NCI-H460 (cell line): ENCODE measurements around the gene TLL1. TPM values are rescaled to one million over a fixed set of nuclear protein-coding genes. Genes with fewer than 3 reads are reported as not detected.

Source experiments
- DNase-seq: peaks from one replicate; pipeline ENCODE4 v3.0.0-alpha.2; 2016; ENCODE audit warnings: low read depth; ENCODE audit errors: extremely low read depth
- polyA plus RNA-seq: library from polyadenylated mRNA; depleted of rRNA; stranded (reverse); fragments of >200 nt; gene quantifications from 2 replicates; pipeline ENCODE4 v1.2.3, GENCODE V29; 2014; cell fraction: nucleus; rRNA removed
- total RNA-seq: library from RNA; depleted of rRNA; stranded (reverse); fragments of >200 nt; shearing (Covaris generic); gene quantifications from 2 replicates; pipeline ENCODE4 v1.2.3, GENCODE V29; 2014; rRNA removed

TLL1 gene
- total RNA-seq = 0.17 and 0.20 TPM in 2 replicates
- polyA plus RNA-seq = 0.40 and 0.64 TPM in 2 replicates

GRCh38 chr4:165872461-165873297 is at the start of gene TLL1:
TSS of gene TLL1 (plus strand) at chr4:165873237. CDS start at chr4:165873905, 668 bp downstream.
- DNase-seq = no peak

GRCh38 chr4:165826166-165826565 is 46.9 kb upstream of the TLL1 start:
- no peak for DNase-seq

GRCh38 chr4:165827018-165827417 is 46.0 kb upstream of the TLL1 start:
- DNase-seq = no peak

- no peak for DNase-seq
Observed at GRCh38 chr4:165828928-165829327, 44.1 kb upstream of the TLL1 start.

GRCh38 chr4:165834116-165834515 is 38.9 kb upstream of the TLL1 start:
- no peak for DNase-seq

GRCh38 chr4:165838575-165838974 is 34.5 kb upstream of the TLL1 start:
- DNase-seq = no peak

GRCh38 chr4:165839615-165840333 is 33.3 kb upstream of the TLL1 start:
- no peak for DNase-seq

- no peak for DNase-seq
Observed at GRCh38 chr4:165842684-165843083, 30.4 kb upstream of the TLL1 start.

- no peak for DNase-seq
Observed at GRCh38 chr4:165844161-165844560, 28.9 kb upstream of the TLL1 start.

GRCh38 chr4:165851256-165851655 is 21.8 kb upstream of the TLL1 start:
- no peak for DNase-seq

- DNase-seq = no peak
Observed at GRCh38 chr4:165855191-165855590, 17.8 kb upstream of the TLL1 start.

GRCh38 chr4:165861363-165861762 is 11.7 kb upstream of the TLL1 start:
- DNase-seq = no peak

GRCh38 chr4:165864271-165864670 is 8.8 kb upstream of the TLL1 start:
- DNase-seq = peak; percentile 7

- no peak for DNase-seq
Observed at GRCh38 chr4:165866019-165866650, 6.9 kb upstream of the TLL1 start.

GRCh38 chr4:165867961-165868360 is 5.1 kb upstream of the TLL1 start:
- no peak for DNase-seq

GRCh38 chr4:165873298-165874071 is 448 bp downstream of the TLL1 start:
- DNase-seq = no peak

- DNase-seq = no peak
Observed at GRCh38 chr4:165874072-165874790, 1.2 kb downstream of the TLL1 start.

GRCh38 chr4:165874791-165875371 is 1.8 kb downstream of the TLL1 start:
- DNase-seq = no peak

GRCh38 chr4:165875446-165875845 is 2.4 kb downstream of the TLL1 start:
- no peak for DNase-seq

- DNase-seq = no peak
Observed at GRCh38 chr4:165877286-165877685, 4.2 kb downstream of the TLL1 start.
